Tongue (tissue), 2 donors: ENCODE data around the gene EXOSC2. TPM values are rescaled to one million over a fixed set of nuclear protein-coding genes. Genes with fewer than 3 reads are reported as not detected.
"Not testable (repeated sequence)": the region's sequence is repeated elsewhere in the genome, so short reads cannot be mapped to it uniquely, and the experiment has no call there.

ENCODE experiments used
- DNase-seq: peaks from one replicate; pipeline ENCODE4 v3.0.0-alpha.2; 2015
- total RNA-seq: library from RNA; depleted of rRNA; stranded (reverse); fragments of >200 nt; gene quantifications from one replicate; pipeline ENCODE4 v1.2.3, GENCODE V29; 2014

Gene EXOSC2
- total RNA-seq, 1 donor from 2014 or later = 26.1 TPM

DNA sequence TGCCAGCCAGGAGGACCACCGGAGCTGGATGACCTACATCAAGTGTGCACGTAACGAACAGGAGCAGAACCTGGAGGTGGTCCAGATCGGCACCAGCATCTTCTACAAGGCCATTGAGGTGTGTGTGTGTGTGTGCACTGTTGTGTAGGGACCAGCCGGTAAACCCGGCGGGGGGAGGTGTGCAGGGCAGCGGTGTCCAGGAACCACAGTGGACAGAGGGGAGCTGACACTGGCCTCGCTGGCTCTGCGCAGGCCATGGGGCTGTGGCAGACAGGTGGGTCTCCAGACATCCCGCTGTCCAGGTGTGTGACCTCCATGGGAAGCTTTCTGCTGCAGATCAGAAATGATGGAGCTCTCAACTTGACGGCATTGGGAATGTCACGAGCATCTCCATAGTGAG, 25.4 kb upstream of the EXOSC2 start:
- no peak for DNase-seq

DNA sequence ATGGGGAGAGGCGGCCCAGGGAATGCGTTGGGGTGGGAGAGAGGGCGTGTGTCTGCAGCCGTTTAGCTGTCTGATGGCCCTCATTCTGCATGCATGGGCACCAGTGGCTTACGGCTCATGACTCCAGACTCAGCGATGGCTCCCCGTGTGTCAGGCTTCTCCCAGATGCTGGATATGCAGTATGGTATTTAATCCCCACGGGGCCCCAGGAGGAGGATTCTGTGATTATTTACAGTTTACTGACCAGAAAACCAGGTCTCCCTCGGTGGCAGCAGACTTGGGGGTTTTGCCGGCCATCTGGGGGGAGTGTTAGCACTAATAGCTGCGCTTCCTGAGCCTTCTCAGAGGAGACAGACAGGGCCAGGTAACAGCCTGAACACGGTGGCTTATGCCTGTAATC, 24.9 kb upstream of the EXOSC2 start:
- no peak for DNase-seq

GRCh38 chr9:130669965-130670364, 23.6 kb upstream of the EXOSC2 start:
- DNase-seq = no peak

DNA sequence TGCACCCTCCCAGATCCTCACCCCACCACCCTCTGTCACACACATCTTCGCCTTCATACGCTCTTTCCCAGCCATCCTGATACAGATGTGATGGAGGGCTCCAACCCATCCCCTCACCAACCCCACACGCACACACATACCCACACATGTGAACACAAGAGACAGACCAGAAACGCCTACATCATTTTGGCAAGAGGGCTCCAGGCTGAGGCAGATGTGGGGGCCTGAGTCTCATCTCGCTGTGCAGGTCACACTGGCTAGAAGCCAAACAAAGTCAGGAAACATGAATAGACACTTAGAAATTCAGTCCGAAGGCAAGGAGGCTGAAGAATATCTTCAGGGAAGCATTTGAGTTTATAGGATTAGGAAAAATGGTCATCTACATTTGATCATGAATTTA, 22.9 kb upstream of the EXOSC2 start:
- no peak for DNase-seq

GRCh38 chr9:130672466-130672865, 21.1 kb upstream of the EXOSC2 start:
- peak; percentile 64 for DNase-seq

GRCh38 chr9:130672933-130673615, 20.5 kb upstream of the EXOSC2 start:
- DNase-seq = peak; percentile 51

DNA sequence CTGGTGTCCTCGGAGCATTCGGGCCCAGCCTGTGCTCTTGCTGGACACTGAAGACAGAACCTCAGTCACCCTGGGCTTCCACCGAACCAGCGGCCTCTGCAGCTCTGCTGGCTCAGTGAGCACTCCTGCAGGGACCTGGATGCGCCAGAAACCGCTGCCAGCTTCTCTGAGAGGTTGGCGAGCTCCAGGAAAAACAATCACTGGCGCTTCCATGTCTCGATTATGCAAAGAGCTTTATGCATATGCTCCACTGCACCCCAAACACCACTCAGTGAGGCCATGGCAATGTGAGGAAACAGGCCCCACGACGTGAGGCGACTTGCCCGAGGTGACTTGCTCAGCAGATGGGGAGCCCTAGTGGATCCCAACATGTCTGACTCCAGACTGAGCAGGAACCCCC, 18.2 kb upstream of the EXOSC2 start:
- DNase-seq = no peak

GRCh38 chr9:130677252-130677651, 16.3 kb upstream of the EXOSC2 start:
- DNase-seq = no peak

DNA sequence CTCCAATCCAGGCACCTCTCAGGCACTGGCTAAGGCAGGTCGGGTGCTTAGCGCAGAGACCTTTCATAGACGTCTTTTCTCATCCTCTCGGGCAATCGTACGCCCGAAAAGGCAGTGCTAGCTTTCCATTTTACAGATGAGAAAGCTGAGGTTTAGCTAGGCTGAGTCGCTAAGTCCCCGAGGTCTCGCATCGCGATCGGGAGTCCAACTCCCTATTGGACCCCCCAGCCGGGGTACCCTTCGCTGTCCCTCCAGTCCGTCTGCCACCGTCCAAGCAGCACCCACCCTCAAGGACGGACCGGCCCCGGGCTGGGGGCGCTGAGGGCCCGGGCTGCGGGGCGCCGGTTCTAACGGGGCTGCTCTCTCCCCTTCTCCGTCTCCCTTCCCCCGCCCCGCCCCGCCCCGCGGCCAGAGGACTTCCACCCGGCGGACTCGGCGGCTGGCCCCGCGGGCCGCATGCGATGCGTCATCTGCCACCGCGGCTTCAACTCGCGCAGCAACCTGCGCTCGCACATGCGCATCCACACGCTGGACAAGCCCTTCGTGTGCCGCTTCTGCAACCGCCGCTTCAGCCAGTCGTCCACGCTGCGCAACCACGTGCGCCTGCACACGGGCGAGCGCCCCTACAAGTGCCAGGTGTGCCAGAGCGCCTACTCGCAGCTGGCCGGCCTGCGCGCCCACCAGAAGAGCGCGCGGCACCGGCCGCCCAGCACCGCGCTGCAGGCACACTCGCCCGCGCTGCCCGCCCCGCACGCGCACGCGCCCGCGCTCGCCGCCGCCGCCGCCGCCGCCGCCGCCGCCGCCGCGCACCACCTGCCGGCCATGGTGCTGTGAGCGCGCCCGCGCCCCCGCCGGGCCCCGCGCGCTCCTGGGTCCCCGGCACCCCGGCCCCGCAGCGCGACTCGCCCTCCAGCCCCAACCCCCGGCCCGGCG, 12.5 kb upstream of the EXOSC2 start:
- peak; percentile 72 for DNase-seq

GRCh38 chr9:130681769-130682420, 11.7 kb upstream of the EXOSC2 start:
- DNase-seq = no peak

GRCh38 chr9:130682421-130683121, 11.0 kb upstream of the EXOSC2 start:
- peak; percentile 86 for DNase-seq

DNA sequence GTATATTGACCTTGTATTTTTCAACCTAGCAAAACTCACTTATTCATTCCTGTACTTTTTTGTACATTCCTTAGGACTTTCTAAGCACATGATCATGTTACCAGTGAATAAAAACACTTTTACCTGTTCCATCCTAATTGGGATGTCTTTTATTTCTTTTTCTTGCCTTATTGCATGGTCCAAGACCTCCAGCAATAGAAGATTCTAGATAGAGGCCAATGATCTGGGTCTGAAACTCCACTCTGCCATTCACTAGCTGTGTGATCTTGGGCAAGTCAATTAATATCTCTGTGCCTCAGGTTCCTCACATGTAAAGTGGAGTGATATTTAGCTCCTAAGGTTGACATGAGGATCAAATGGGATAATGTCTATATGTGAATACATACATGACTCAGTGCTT, 8.5 kb upstream of the EXOSC2 start:
- no peak for DNase-seq

- not testable (repeated sequence) for DNase-seq
These were observed 7.6 kb upstream of the EXOSC2 start for GRCh38 chr9:130685945-130686344.

DNA sequence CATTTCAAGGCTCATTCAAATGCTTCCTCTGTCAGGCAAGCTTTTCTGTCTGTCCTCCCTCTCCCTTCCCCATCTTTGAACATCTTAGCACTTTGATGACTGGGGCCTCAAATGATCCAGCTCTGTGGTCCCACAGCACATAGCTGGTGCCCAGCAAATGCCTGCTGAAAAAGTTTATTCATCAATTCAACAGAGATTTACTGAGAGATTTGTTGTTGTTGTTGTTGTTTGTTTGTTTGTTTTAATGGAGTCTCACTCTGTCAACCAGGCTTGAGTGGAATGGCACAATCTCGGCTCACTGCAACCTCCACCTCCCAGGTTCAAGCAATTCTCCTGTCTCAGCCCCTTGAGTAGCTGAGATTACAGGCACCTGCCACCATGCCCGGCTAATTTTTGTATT, 6.0 kb upstream of the EXOSC2 start:
- no peak for DNase-seq

DNA sequence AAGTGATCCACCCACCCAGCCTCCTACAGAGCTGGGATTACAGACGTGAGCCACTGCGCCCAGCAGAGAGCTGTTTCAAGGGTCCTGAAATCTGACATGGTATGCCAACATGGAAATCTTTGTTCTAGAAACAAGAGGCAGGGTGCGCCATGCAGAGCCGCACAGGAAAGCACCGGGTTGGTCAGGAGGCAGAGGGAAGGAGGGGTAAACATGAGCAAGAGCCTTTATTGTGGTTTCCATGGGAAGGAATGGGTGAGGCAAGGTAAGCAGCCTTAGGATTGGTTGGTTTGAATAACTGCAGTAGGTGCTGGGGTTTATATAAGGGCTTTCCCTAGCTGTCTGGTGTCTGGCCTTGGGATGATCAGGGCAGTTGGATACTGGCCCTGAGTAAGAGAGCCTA, 5.5 kb upstream of the EXOSC2 start:
- DNase-seq = no peak

DNA sequence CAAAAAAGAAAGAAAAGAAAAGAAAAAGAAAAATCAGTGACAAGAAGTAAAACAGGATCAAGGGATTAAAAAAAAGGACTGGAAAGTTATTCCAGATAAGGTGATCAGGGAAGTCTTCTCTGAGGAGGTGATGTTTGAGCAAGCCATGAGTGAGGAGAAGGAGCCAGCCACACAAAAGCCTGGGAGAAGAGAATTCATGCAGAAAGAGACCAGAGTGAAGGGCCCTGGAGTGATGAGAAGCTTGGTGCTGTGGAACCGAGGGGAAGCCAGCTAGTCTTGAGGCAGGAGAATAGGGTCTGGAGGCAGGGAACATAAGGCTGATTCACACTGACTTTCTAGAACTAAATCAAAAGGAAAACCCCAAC, 4.0 kb upstream of the EXOSC2 start:
- DNase-seq = no peak

GRCh38 chr9:130689937-130690700, 3.5 kb upstream of the EXOSC2 start:
- DNase-seq = peak; percentile 89

DNA sequence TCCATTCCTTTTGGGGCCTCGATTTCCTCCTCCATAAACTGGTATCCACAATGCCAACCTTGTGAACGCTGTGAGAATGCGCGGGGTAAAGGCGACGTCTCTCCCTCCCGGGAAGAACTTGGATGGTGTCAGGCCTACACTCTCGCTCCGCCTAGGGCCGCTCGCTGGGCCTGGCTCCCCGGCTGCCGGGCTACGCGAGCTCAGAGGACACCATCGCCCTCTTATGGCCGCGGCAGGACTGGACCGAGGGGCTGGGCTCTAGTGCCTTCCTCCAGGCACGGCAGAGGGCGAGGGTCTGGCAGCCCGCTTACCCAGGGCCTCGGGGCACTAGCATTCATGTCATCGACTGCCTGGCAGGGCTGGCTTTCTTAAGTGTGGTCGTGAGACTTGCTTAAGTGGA, 1.3 kb upstream of the EXOSC2 start:
- peak; percentile 69 for DNase-seq

GRCh38 chr9:130693101-130693425, 517 bp upstream of the EXOSC2 start:
- DNase-seq = peak; percentile 8

DNA sequence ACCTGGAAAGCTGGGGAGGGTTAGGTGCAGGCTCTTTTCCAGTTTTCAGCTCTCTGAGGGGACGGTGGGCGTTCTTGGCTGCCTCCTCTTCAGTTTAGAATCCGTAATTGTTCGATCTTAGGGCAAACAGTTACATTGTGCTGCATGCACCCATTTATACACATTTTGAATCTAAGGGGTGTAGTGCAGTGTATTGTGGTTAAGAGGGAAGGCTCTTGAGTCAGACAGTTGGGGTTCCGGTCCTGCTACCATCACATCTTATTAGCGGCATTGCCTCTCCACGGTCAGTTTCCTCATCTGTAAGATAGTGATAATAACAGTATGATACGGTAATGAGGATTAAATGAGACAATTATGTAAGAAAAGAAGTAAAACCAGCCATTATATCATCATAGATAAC, 625 bp downstream of the EXOSC2 start:
- no peak for DNase-seq

- no peak for DNase-seq
These were observed 2.6 kb downstream of the EXOSC2 start for GRCh38 chr9:130696139-130696650.

- no peak for DNase-seq
These were observed 3.4 kb downstream of the EXOSC2 start for GRCh38 chr9:130696996-130697395.
